GM18858 (cell line): Measurements from ENCODE around the gene EEF2.
"Not testable (repeated sequence)": the region's sequence is repeated elsewhere in the genome, so short reads cannot be mapped to it uniquely, and the experiment has no call there.

Experiments
- ATAC-seq: cut with Tn5 transposase; IDR thresholded peaks from one replicate; pipeline ENCODE4 v1.9.1; 2021; ENCODE audit not compliant: unreplicated experiment

Gene EEF2

GRCh38 chr19:3970808-3971598, 14.3 kb downstream of the EEF2 start, which contains the start of gene DAPK3:
TSS of gene DAPK3 (minus strand) at chr19:3971099. CDS start at chr19:3969735, 1,364 bp downstream.
- peak; percentile 80 for ATAC-seq

- ATAC-seq, result no peak
These were observed 14.9 kb downstream of the EEF2 start for GRCh38 chr19:3970313-3970807.

GRCh38 chr19:3969435-3970312, 15.6 kb downstream of the EEF2 start:
- ATAC-seq, result no peak

GRCh38 chr19:3968556-3969434, 16.5 kb downstream of the EEF2 start:
- no peak for ATAC-seq

GRCh38 chr19:3967983-3968382, 17.3 kb downstream of the EEF2 start:
- not testable (repeated sequence) for ATAC-seq

- ATAC-seq, result no peak
These were observed 18.9 kb downstream of the EEF2 start for GRCh38 chr19:3966051-3967017.

- ATAC-seq, result no peak
These were observed 20.7 kb downstream of the EEF2 start for GRCh38 chr19:3964256-3965194.

GRCh38 chr19:3963458-3964255, 21.6 kb downstream of the EEF2 start:
- ATAC-seq, result no peak

- no peak for ATAC-seq
These were observed 24.3 kb downstream of the EEF2 start for GRCh38 chr19:3961007-3961406.

GRCh38 chr19:3959766-3960131, 25.5 kb downstream of the EEF2 start:
- ATAC-seq, result no peak

GRCh38 chr19:3958836-3959765, 26.2 kb downstream of the EEF2 start:
- ATAC-seq, result no peak

GRCh38 chr19:3955688-3956087, 29.6 kb downstream of the EEF2 start:
- no peak for ATAC-seq

- ATAC-seq, result not testable (repeated sequence)
These were observed 30.0 kb downstream of the EEF2 start for GRCh38 chr19:3955276-3955675.

- no peak for ATAC-seq
These were observed 31.2 kb downstream of the EEF2 start for GRCh38 chr19:3954107-3954506.

GRCh38 chr19:3952755-3953276, 32.4 kb downstream of the EEF2 start:
- ATAC-seq, result not testable (repeated sequence)
